GM12891 (cell line): ENCODE data around the gene COASY.

Experiments
- PAX5 ChIP-seq: IDR thresholded peaks from 2 replicates; pipeline ENCODE4 v1.6.1; 2011; ENCODE audit warnings: low read length, moderate library complexity, mild to moderate bottlenecking; ENCODE audit not compliant: insufficient read depth, severe bottlenecking
- POLR2A ChIP-seq: IDR thresholded peaks from 2 replicates; pipeline ENCODE4 v1.6.1; 2011; ENCODE audit warnings: low read depth, low read length, control low read depth
- POLR2AphosphoS5 ChIP-seq: IDR thresholded peaks from 2 replicates; pipeline ENCODE4 v1.6.1; 2011; ENCODE audit warnings: low read depth, low read length, control low read depth
- TAF1 ChIP-seq: IDR thresholded peaks from 2 replicates; pipeline ENCODE4 v1.6.1; 2011; ENCODE audit warnings: low read depth, low read length, control low read depth

DNA sequence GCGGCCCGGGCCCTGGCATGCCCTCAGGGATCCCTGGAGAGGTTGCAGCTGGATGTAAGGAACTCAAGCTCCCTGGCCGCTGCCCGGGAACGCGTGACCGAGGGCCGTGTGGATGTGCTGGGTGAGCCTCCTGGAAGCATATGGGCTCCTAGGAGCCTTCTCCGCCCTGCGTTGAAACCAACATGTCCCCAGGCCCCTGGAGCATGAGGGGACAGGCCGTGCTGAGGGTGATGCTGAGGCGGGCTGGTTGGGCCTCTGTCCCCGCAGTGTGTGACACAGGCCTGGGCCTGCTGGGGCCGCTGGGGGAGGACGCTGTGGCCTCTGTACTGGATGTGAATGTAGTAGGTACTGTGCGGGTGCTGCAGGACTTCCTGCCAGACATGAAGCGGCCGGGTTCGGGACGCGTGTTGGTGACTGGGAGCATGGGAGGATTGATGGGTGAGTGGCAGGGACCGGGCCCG, 14.9 kb upstream of the COASY start:
- TF ChIP-seq POLR2A (no peak), POLR2AphosphoS5 (no peak), TAF1 (no peak), PAX5 (no peak)
